Epithelial cell of esophagus (primary cell): ENCODE measurements around the gene TTC7B.

Experiments used
- DNase-seq: peaks from one replicate; pipeline ENCODE4 v3.0.0; 2010; ENCODE audit warnings: low read depth
- H3K4me3 ChIP-seq: 2 replicates; pipeline ENCODE4 v1.5.1; 2011; ENCODE audit warnings: mild to moderate bottlenecking, low read length, control low read depth
- TF ChIP-seq, protein P1 (sequence below): IDR thresholded peaks from 2 replicates; pipeline ENCODE4 v1.5.1; 2011; ENCODE audit warnings: low read depth, mild to moderate bottlenecking, low read length, control low read depth, inconsistent platforms; ENCODE audit not compliant: insufficient read depth; ENCODE audit errors: missing control alignments

Gene TTC7B

DNA sequence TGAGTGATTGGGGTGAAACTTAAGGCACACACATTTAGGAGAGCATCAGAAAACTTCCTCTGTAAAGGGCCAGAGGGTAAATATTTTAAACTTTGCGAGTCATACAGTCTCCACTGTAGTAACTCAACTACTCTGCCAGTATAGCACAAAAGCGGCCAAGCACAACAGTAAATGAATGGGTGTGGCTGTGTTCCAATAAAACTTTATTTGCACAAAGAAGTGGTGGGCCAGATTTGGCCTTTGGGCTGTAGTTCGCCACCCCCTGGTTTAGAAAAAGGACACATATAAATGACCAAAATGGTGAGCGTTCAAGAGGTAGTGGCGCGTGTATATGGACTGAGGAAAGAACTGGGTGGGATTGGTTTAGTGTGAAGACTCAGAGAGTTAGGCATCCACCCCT is 309.5 kb downstream of the TTC7B start:
- DNase-seq = no peak
- TF ChIP-seq, protein P1, sequence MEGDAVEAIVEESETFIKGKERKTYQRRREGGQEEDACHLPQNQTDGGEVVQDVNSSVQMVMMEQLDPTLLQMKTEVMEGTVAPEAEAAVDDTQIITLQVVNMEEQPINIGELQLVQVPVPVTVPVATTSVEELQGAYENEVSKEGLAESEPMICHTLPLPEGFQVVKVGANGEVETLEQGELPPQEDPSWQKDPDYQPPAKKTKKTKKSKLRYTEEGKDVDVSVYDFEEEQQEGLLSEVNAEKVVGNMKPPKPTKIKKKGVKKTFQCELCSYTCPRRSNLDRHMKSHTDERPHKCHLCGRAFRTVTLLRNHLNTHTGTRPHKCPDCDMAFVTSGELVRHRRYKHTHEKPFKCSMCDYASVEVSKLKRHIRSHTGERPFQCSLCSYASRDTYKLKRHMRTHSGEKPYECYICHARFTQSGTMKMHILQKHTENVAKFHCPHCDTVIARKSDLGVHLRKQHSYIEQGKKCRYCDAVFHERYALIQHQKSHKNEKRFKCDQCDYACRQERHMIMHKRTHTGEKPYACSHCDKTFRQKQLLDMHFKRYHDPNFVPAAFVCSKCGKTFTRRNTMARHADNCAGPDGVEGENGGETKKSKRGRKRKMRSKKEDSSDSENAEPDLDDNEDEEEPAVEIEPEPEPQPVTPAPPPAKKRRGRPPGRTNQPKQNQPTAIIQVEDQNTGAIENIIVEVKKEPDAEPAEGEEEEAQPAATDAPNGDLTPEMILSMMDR = no peak
- no peak overlapping the region for H3K4me3 ChIP-seq

DNA sequence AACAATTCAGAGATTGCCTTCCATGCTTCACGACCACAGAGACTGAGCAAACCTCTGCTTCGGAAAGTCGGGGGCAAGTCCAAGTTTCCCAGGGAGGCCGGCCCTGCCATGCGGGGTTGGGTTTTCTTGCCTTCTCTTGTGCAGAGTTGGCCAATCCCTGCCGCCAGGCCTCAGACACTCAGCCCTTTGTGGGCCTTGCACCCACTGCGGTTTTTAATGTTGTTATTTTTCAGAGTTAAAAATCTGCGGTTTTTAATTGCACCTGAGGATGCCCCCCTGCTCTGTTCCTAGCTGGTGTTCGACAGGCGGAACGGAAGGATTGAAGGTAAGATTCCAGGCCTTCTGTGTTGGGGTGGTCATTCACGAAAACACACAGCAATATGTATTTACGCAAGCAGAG is 310.7 kb downstream of the TTC7B start:
- DNase-seq = no peak
- TF ChIP-seq, protein P1 = no peak
- no peak overlapping the region for H3K4me3 ChIP-seq

DNA sequence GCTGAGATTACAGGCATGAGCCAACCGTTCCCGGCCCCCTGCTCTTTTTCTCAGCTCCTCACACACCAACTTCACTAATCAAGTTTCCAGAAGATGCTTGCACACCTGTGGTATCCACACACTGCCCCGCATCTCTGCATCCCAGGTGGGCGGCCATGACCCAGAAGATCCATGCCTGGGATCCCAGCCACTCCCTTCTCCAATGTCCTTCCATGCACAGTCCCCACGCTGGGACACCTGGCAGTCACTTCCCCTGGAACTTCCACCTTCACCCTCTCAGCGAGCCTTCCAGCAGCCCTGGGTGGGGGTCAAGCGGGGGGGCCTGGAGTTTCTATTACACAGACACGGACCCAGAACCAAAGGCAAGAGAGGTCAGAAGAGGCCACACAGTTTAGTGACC is 311.6 kb downstream of the TTC7B start:
- H3K4me3 ChIP-seq = no peak overlapping the region
- TF ChIP-seq, protein P1 = no peak
- no peak for DNase-seq

DNA sequence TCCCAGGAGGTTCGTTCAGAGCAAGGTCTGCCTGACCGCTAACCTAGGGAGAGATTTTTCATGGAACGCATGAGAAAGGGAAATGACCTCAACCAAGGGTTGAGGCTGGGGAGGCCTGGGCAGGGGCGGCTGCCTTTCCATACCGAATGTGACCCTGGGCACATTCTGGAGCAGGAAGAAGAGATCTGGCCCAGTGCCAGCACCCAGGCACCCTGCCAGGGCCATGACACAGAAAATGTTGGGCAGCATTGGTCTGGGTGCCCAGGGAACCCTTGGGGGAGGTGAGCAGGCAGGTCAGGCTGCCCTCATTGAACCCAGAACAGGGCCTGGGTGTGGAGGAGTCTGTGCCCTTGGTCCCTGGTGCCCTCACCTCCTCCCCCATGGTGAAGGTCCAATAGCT is 312.6 kb downstream of the TTC7B start:
- TF ChIP-seq, protein P1 = no peak
- DNase-seq = no peak
- no peak overlapping the region for H3K4me3 ChIP-seq

DNA sequence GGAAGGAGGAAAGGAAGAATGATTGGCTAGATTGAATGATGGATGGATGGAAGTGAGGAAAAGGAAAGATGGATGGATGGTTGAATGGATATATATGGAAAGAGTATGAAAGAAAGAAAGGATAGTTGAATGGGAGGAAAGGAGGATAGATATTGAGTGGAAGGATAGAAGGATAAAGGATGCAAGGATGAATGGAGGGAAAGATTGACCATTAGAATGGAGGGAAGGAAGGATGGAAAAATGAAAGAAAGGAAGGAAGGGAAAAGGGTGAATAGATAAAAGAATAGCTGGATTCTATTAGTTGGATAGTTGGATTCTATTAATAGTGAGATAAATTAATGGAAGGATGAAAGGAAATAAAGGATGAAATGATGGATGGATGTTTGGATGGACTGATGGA is 313.5 kb downstream of the TTC7B start:
- TF ChIP-seq, protein P1 = no peak
- DNase-seq = no peak
- no peak overlapping the region for H3K4me3 ChIP-seq

DNA sequence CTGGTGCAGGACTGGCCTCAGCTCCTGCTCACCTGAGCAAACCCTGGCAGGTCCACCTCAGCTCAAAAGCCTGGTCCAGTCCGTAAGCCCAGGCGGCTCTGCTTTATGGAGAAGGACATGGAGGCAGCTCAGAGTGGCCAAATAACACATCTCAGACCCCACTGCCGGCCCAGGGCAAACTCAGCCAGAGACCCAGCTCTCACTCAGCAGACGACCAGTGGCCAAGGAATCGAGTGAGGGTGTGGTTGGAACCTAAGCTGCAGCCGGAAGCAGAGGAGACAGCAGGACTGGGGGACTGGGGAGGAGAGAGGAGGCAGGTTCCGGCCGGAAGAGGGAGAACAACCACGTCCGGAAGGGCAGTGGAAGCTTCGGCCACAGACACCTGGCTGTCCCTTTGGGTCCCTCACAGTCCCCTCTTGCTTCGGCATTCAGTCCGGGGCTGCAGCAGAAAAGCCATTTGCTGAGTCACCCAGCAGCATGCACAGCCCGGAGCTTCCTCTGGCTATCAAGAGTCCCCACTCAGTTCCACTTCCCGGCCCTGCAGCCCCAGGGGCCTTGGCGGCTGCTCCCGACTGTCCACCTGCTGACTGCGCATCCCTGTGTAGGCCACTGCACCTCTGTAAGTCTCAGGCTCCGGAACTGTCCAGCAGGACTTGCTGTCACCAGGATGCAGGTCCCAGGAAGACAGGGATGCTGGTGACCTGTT is 315.4 kb downstream of the TTC7B start:
- TF ChIP-seq, protein P1 = no peak
- no peak for DNase-seq
- H3K4me3 ChIP-seq = no peak overlapping the region

DNA sequence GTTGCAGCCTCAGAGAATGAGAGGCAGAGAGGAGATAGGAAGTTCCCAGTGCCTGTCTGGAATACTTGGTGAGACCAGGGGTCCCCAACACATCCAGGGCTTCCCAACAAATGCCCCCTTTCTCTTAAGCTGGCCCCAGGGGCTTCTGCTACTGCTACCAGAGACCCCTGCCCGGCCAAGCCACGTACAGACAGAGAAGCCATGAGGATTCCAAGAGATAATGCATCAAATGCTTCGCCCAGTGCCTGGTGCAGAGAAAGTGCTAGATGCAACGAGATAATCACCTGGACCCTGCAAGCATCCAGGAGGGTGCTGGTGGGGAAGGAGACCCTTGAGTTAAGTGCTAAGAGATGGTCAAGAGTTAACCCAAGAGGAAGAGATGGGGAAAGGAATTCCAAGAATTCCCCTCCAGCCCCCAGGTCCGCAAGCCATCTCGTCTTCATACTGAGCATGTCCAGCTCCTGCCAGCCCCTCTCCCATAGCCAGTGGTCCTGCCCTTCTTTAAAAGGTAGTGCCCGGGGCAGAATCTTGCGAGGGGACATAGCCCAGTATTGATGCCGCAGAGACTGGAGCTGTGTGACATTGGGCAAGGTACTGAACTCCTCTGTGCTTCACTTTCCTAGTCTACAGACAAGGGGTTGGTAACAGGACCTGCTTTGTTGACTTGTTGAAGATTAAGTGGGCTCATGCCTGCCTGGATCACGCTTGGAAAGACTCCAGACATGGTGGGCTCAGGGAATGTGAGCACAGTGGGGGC is 316.1 kb downstream of the TTC7B start:
- TF ChIP-seq, protein P1 = no peak
- H3K4me3 ChIP-seq = no peak overlapping the region

More for the DNA sequence above, 316.1 kb downstream of the TTC7B start:
- DNase-seq = no peak
